ENCODE results near the gene MDFIC2. TPM values are rescaled to one million over a fixed set of nuclear protein-coding genes. Genes with fewer than 3 reads are reported as not detected.

Gene MDFIC2
- total and polyA plus RNA-seq, 4 donors = not detected

DNA sequence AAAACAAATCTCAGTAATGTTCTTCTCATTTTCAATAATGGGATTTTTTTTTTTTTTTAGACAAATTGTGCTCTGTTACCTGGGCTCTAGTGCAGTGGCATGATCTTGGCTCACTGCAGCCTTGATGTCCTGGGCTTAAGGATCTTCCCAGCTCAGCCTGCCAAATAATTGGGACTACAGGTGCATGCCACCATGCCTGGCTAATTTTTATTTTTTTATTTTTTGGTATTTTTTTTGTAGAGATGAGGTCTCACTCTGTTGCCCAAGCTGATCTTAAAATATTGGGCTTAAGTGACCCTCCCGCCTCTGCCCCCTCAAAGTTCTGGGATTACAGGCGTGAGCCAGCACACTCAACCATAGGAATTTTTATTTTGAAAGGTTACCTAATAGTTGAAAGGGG, 126.2 kb downstream of the MDFIC2 start:
- Histone ChIP-seq H3K9ac (ENCODE audit: low read depth in 1 of 2, low read length in 2 of 2) (no peak overlapping the region), H3K36me3 (ENCODE audit: control insufficient read depth in 4 of 4, insufficient read depth in 3 of 4, low read depth in 1 of 4, low read length in 3 of 4) (no peaks in the 10 kb centered on the region), H3K9me3 (ENCODE audit: control insufficient read depth in 4 of 4, low read length in 3 of 4) (no peaks in the 10 kb centered on the region), H3K27ac (ENCODE audit: low read depth in 1 of 2, low read length in 2 of 2) (no peak overlapping the region), H3K4me3 (ENCODE audit: low read depth in 1 of 3, low read length in 3 of 3) (no peak overlapping the region), H3K4me1 (ENCODE audit: control insufficient read depth in 4 of 4, insufficient read depth in 4 of 4, low read length in 3 of 4) (no peaks in the 10 kb centered on the region), H3K27me3 (ENCODE audit: control insufficient read depth in 4 of 4, insufficient read depth in 4 of 4, low read length in 3 of 4) (peaks cover 0 to 3% (median 1%) of the 10 kb centered on the region in 4 donors)
- 89% methylated on average over 2 of the region's 2 CpGs for WGBS
- TF ChIP-seq RXRA (IDR thresholded peaks at IDR 0.05) (no peak), MAX (IDR thresholded peaks at IDR 0.05) (no peak), RAD21 (IDR thresholded peaks at IDR 0.05) (no peak), FOXA1 (IDR thresholded peaks at IDR 0.05) (no peak), HNF4G (IDR thresholded peaks at IDR 0.05) (no peak), ATF3 (IDR thresholded peaks at IDR 0.05) (no peak), YY1 (IDR thresholded peaks at IDR 0.05) (no peak), JUND (IDR thresholded peaks at IDR 0.05) (no peak), GABPA (IDR thresholded peaks at IDR 0.05 in 1 of 2, conservative IDR thresholded peaks at IDR 0.05 in 1 of 2) (no peak), TAF1 (conservative IDR thresholded peaks at IDR 0.05) (no peak), HNF4A (conservative IDR thresholded peaks at IDR 0.05) (no peak), SP1 (IDR thresholded peaks at IDR 0.05) (no peak), FOXA2 (IDR thresholded peaks at IDR 0.05) (no peak), EGR1 (IDR thresholded peaks at IDR 0.05; ENCODE audit: low read depth in 2 of 2) (no peak), NR2F2 (IDR thresholded peaks at IDR 0.05) (no peak)
- TF ChIP-seq, protein P1, sequence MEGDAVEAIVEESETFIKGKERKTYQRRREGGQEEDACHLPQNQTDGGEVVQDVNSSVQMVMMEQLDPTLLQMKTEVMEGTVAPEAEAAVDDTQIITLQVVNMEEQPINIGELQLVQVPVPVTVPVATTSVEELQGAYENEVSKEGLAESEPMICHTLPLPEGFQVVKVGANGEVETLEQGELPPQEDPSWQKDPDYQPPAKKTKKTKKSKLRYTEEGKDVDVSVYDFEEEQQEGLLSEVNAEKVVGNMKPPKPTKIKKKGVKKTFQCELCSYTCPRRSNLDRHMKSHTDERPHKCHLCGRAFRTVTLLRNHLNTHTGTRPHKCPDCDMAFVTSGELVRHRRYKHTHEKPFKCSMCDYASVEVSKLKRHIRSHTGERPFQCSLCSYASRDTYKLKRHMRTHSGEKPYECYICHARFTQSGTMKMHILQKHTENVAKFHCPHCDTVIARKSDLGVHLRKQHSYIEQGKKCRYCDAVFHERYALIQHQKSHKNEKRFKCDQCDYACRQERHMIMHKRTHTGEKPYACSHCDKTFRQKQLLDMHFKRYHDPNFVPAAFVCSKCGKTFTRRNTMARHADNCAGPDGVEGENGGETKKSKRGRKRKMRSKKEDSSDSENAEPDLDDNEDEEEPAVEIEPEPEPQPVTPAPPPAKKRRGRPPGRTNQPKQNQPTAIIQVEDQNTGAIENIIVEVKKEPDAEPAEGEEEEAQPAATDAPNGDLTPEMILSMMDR (IDR thresholded peaks at IDR 0.05; ENCODE audit: low read depth, low read length, missing input control) = no peak
- TF ChIP-seq, protein P2, sequence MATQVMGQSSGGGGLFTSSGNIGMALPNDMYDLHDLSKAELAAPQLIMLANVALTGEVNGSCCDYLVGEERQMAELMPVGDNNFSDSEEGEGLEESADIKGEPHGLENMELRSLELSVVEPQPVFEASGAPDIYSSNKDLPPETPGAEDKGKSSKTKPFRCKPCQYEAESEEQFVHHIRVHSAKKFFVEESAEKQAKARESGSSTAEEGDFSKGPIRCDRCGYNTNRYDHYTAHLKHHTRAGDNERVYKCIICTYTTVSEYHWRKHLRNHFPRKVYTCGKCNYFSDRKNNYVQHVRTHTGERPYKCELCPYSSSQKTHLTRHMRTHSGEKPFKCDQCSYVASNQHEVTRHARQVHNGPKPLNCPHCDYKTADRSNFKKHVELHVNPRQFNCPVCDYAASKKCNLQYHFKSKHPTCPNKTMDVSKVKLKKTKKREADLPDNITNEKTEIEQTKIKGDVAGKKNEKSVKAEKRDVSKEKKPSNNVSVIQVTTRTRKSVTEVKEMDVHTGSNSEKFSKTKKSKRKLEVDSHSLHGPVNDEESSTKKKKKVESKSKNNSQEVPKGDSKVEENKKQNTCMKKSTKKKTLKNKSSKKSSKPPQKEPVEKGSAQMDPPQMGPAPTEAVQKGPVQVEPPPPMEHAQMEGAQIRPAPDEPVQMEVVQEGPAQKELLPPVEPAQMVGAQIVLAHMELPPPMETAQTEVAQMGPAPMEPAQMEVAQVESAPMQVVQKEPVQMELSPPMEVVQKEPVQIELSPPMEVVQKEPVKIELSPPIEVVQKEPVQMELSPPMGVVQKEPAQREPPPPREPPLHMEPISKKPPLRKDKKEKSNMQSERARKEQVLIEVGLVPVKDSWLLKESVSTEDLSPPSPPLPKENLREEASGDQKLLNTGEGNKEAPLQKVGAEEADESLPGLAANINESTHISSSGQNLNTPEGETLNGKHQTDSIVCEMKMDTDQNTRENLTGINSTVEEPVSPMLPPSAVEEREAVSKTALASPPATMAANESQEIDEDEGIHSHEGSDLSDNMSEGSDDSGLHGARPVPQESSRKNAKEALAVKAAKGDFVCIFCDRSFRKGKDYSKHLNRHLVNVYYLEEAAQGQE (IDR thresholded peaks at IDR 0.05) = no peak
- no peak for DNase-seq (ENCODE audit: low spot score)

DNA sequence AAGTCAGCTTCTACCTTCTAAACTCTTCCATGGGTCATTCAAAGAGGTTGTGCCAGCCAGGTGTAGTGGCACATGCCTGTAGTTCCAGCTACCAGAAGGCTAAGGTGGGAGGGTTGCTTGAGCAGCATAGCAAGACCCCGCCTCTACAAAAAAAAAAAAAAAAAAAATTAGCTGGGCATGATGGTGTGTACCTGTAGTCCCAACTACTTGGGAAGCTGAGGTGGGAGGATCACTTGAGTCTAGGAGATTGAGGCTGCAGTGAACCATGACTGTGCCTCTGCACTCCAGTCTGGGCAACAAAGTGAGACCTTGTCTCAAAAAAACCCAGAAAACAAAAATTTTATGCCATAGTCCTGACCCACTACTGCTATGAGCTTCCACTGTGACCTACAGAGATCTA, 126.8 kb downstream of the MDFIC2 start:
- WGBS = 84% methylated on average over 1 of the region's 1 CpG
- DNase-seq (ENCODE audit: low spot score) = no peak
- H3K4me3 ChIP-seq (ENCODE audit: low read depth in 1 of 3, low read length in 3 of 3) = no peak overlapping the region
- peaks cover 0 to 3% (median 1%) of the 10 kb centered on the region in 4 donors for H3K27me3 ChIP-seq (ENCODE audit: control insufficient read depth in 4 of 4, insufficient read depth in 4 of 4, low read length in 3 of 4)
- H3K4me1 ChIP-seq (ENCODE audit: control insufficient read depth in 4 of 4, insufficient read depth in 4 of 4, low read length in 3 of 4) = no peaks in the 10 kb centered on the region
- H3K9ac ChIP-seq (ENCODE audit: low read depth in 1 of 2, low read length in 2 of 2) = no peak overlapping the region
- no peak overlapping the region for H3K27ac ChIP-seq (ENCODE audit: low read depth in 1 of 2, low read length in 2 of 2)
- H3K36me3 ChIP-seq (ENCODE audit: control insufficient read depth in 4 of 4, insufficient read depth in 3 of 4, low read depth in 1 of 4, low read length in 3 of 4) = no peaks in the 10 kb centered on the region
- H3K9me3 ChIP-seq (ENCODE audit: control insufficient read depth in 4 of 4, low read length in 3 of 4) = no peaks in the 10 kb centered on the region
- TF ChIP-seq FOXA2 (IDR thresholded peaks at IDR 0.05) (no peak), EGR1 (IDR thresholded peaks at IDR 0.05; ENCODE audit: low read depth in 2 of 2) (no peak), GABPA (IDR thresholded peaks at IDR 0.05 in 1 of 2, conservative IDR thresholded peaks at IDR 0.05 in 1 of 2) (no peak), FOXA1 (IDR thresholded peaks at IDR 0.05) (no peak), YY1 (IDR thresholded peaks at IDR 0.05) (no peak), TAF1 (conservative IDR thresholded peaks at IDR 0.05) (no peak), JUND (IDR thresholded peaks at IDR 0.05) (no peak), ATF3 (IDR thresholded peaks at IDR 0.05) (no peak)
- TF ChIP-seq, protein P2 (IDR thresholded peaks at IDR 0.05) = no peak
- TF ChIP-seq, protein P1 (IDR thresholded peaks at IDR 0.05; ENCODE audit: low read depth, low read length, missing input control) = no peak
- TF ChIP-seq, protein P3, sequence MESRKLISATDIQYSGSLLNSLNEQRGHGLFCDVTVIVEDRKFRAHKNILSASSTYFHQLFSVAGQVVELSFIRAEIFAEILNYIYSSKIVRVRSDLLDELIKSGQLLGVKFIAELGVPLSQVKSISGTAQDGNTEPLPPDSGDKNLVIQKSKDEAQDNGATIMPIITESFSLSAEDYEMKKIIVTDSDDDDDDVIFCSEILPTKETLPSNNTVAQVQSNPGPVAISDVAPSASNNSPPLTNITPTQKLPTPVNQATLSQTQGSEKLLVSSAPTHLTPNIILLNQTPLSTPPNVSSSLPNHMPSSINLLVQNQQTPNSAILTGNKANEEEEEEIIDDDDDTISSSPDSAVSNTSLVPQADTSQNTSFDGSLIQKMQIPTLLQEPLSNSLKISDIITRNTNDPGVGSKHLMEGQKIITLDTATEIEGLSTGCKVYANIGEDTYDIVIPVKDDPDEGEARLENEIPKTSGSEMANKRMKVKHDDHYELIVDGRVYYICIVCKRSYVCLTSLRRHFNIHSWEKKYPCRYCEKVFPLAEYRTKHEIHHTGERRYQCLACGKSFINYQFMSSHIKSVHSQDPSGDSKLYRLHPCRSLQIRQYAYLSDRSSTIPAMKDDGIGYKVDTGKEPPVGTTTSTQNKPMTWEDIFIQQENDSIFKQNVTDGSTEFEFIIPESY (IDR thresholded peaks at IDR 0.05) = no peak
